Endothelial cell of umbilical vein (primary cell): ENCODE measurements around the gene CMIP. TPM values are rescaled to one million over a fixed set of nuclear protein-coding genes. Genes with fewer than 3 reads are reported as not detected.

Experiments used
- BruUV-seq: library from RNA; stranded (reverse); fragments of 400-500 nt; replicated peaks from 2 replicates; lab custom pipeline; 2021; lab: Mats Ljungman, UMichigan
- CTCF ChIA-PET: fragments of 300-600, 350-600 bp; sonication (Branson Sonifier 250); formaldehyde crosslinking; loops from one replicate; lab custom pipeline; 2021; ENCODE audit warnings: antibody characterized with exemption, inconsistent platforms; lab: Charles Lee
- POLR2A ChIA-PET: fragments of 300-600, 350-600 bp; sonication (Branson Sonifier 250); formaldehyde crosslinking; loops from one replicate; lab custom pipeline; 2021; ENCODE audit warnings: antibody characterized with exemption, inconsistent platforms; lab: Charles Lee
- DNase-seq: peaks from one replicate; pipeline ENCODE4 v3.0.0-alpha.2; 2011; ENCODE audit warnings: low read depth, low spot score
- FAIRE-seq: peaks from 2 replicates; lab custom pipeline; 2011; peaks lifted over from hg19 to GRCh38; lab: Jason Lieb, UNC
- H2AFZ ChIP-seq: 2 replicates; pipeline ENCODE4 v1.6.0; 2012; ENCODE audit warnings: low read depth, low read length, control low read depth, inconsistent platforms
- H3K27ac ChIP-seq: 2 replicates; pipeline ENCODE4 v1.5.1; 2011; ENCODE audit warnings: low read depth, mild to moderate bottlenecking, control low read depth, low read length, moderate library complexity; ENCODE audit not compliant: insufficient read depth
- H3K27me3 ChIP-seq, 2 experiments: 2 replicates each; pipeline versions ENCODE4 v1.6.0 to v1.6.1; 2011; ENCODE audit warnings: low read length in 2 of 2, mixed read lengths in 1 of 2; ENCODE audit not compliant: control insufficient read depth in 2 of 2, insufficient read depth in 2 of 2
- H3K36me3 ChIP-seq, 2 experiments: 2 replicates in 1 of 2; 3 replicates in 1 of 2; pipeline ENCODE4 v1.5.1; 2011; ENCODE audit warnings: low read length in 2 of 2, mild to moderate bottlenecking in 1 of 2, moderate library complexity in 1 of 2; ENCODE audit not compliant: control insufficient read depth in 2 of 2, insufficient read depth in 2 of 2; ENCODE audit errors: extremely low read depth in 1 of 2
- H3K4me1 ChIP-seq: 3 replicates; pipeline ENCODE4 v1.5.1; 2011; ENCODE audit warnings: mild to moderate bottlenecking, low read length; ENCODE audit not compliant: control insufficient read depth, insufficient read depth; ENCODE audit errors: extremely low read depth
- H3K4me2 ChIP-seq: 2 replicates; pipeline ENCODE4 v1.6.1; 2011; ENCODE audit warnings: low read length, control low read depth, mixed read lengths; ENCODE audit not compliant: insufficient read depth
- H3K4me3 ChIP-seq, 3 experiments: fragments of 200-600 bp in 1 of 3; sonication (generic), shearing (Covaris generic) in 1 of 3; replicated peaks in 1 of 3; 2 replicates each; pipeline ENCODE4 v1.5.1; 2011 to 2016; ENCODE audit warnings: control low read depth in 3 of 3, low read length in 3 of 3, mild to moderate bottlenecking in 2 of 3, inconsistent platforms in 1 of 3, low read depth in 1 of 3, moderate library complexity in 1 of 3; ENCODE audit not compliant: insufficient read depth in 1 of 3
- H3K79me2 ChIP-seq: 2 replicates; pipeline ENCODE4 v1.6.0; 2012; ENCODE audit warnings: low read length, inconsistent platforms; ENCODE audit not compliant: control insufficient read depth, insufficient read depth
- H3K9ac ChIP-seq: replicated peaks from 2 replicates; pipeline ENCODE3; 2011; ENCODE audit warnings: low read length, control low read depth; ENCODE audit not compliant: insufficient read depth; ENCODE audit errors: extremely low read depth
- H3K9me1 ChIP-seq: replicated peaks from 3 replicates; pipeline ENCODE4 v1.6.0; 2011; ENCODE audit warnings: mild to moderate bottlenecking, low read length; ENCODE audit not compliant: control insufficient read depth, insufficient read depth; ENCODE audit errors: extremely low read depth
- H3K9me3 ChIP-seq: replicated peaks from 2 replicates; pipeline ENCODE4 v1.5.1; 2012; ENCODE audit warnings: low read length, inconsistent platforms; ENCODE audit not compliant: control insufficient read depth, insufficient read depth
- H4K20me1 ChIP-seq: replicated peaks from 2 replicates; pipeline ENCODE3; 2011; ENCODE audit warnings: mild to moderate bottlenecking, low read length; ENCODE audit not compliant: control insufficient read depth, insufficient read depth; ENCODE audit errors: extremely low read depth
- CTCF ChIP-seq, 2 donors: IDR thresholded peaks; 1 replicate in 1 of 2; 2 replicates in 1 of 2; pipeline ENCODE4 v1.5.1; 2011; ENCODE audit warnings: low read length in 2 of 2, mild to moderate bottlenecking in 2 of 2, moderate library complexity in 2 of 2, control low read depth in 1 of 2, inconsistent platforms in 1 of 2, low read depth in 1 of 2; ENCODE audit not compliant: insufficient read depth in 1 of 2; ENCODE audit errors: extremely low read depth in 1 of 2
- EZH2 ChIP-seq: IDR thresholded peaks from 2 replicates; pipeline ENCODE4 v1.6.1; 2012; ENCODE audit warnings: borderline replicate concordance, low read depth, mild to moderate bottlenecking, moderate library complexity, low read length, inconsistent platforms; ENCODE audit not compliant: severe bottlenecking
- FOS ChIP-seq: IDR thresholded peaks from 2 replicates; pipeline ENCODE4 v1.6.1; 2011; ENCODE audit warnings: mild to moderate bottlenecking, low read length, moderate library complexity, borderline replicate concordance; ENCODE audit not compliant: insufficient read depth
- GATA2 ChIP-seq: IDR thresholded peaks from 2 replicates; pipeline ENCODE4 v1.7.0; 2011; ENCODE audit warnings: low read depth, mild to moderate bottlenecking, moderate library complexity, mixed read lengths, low read length; ENCODE audit not compliant: insufficient read length, insufficient read depth
- JUN ChIP-seq: IDR thresholded peaks from 2 replicates; pipeline ENCODE4 v1.6.1; 2011; ENCODE audit warnings: borderline replicate concordance, low read depth; ENCODE audit not compliant: insufficient read length, insufficient read depth
- POLR2AphosphoS5 ChIP-seq: IDR thresholded peaks from 2 replicates; pipeline ENCODE4 v1.6.1; 2012; ENCODE audit warnings: low read depth, mild to moderate bottlenecking, control low read depth, low read length, moderate library complexity; ENCODE audit not compliant: insufficient read depth
- dilution Hi-C: fragments of 300-500 bp; cut with MboI; formaldehyde crosslinking; loops from one replicate; pipeline ENCODE4 v1.15.0; 2019; ENCODE audit warnings: low sequenced_read_pairs; ENCODE audit not compliant: extremely low pct_ligation_motif_present
- intact Hi-C: fragments of 100-400 bp; cut with micrococcal nuclease; formaldehyde crosslinking; loops from one replicate; pipeline ENCODE4 v1.10.0; 2022
- polyA plus RNA-seq, 4 experiments: library from polyadenylated mRNA; depleted of rRNA in 3 of 4; stranded (reverse) in 3 of 4; unstranded in 1 of 4; fragments of >200 nt; gene quantifications; 2 replicates each; pipeline versions ENCODE4 v1.2.1 to v1.2.3, GENCODE V29; 2011 to 2012; ENCODE audit warnings: missing spikeins in 1 of 4
- total RNA-seq: library from RNA; stranded (reverse); gene quantifications from 2 replicates; pipeline ENCODE4 v1.2.3, GENCODE V29; 2021
- TF ChIP-seq, protein P1 (sequence below): IDR thresholded peaks from 2 replicates; pipeline ENCODE4 v1.6.1; 2011; ENCODE audit not compliant: insufficient read depth, insufficient read length

CMIP gene
- total and polyA plus RNA-seq, 2 donors (not counting 3 experiments of a cell fraction or from before 2014, with no cell fraction given): 29.0 to 101 TPM

DNA sequence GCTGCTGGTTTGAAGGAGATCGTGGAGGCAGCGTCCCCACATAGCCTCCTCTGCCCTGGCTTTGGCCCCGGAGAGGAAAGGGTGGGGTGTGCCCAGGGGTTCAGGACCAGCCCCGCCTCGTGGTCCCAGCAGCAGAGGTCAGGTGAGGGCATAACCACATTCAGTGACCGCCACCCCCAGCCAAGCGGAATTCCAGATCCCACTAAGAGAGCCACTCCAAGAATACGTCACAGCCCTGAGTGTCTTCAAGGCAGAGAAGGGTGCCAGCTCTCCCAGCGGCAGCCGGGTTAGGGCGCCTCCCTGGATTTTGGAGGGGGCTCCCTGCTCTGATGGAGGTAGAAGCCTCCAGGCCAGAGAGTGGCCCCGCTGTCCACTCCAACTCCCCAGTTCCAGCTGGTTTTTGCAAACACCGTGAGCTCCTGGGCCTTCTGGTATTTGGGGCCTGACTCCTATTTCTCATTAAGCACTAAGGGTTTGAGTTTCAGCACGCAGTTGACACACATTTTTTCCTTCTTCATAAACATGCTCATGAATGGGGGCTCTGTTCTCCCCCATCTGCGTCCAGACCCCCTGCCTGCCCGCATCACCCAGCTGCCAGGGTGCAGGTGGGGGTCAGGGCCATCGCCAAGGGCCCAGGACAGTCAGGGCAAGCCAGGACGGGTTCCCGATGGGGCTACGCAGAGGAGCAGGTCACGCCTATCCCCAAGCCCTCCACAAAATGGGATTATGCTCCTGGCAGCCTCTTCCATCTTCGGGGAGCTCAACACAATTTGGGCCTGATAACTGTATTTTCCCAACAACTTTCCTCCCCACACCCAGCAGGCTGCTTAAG, 236.1 kb downstream of the CMIP start:
- Histone ChIP-seq H3K9ac (no peak overlapping the region), H3K27ac (no peak overlapping the region), H2AFZ (no peak overlapping the region), H3K79me2 (no peaks in the 10 kb centered on the region), H3K4me1 (peaks cover 13% of the 10 kb centered on the region), H3K9me1 (no peaks in the 10 kb centered on the region), H3K9me3 (no peaks in the 10 kb centered on the region), H3K27me3 (no peaks in the 10 kb centered on the region), H4K20me1 (no peaks in the 10 kb centered on the region), H3K36me3 (peaks cover 0 to 34% of the 10 kb centered on the region in 2 experiments), H3K4me3 (no peak overlapping the region), H3K4me2 (no peak overlapping the region)
- ChIA-PET POLR2A (no interaction called here), CTCF (interaction anchor here (1.7 to 1.9 kb wide), 2 partner anchors 13 to 17 kb away, joined by 5 read pairs; no protein-coding TSS in a partner anchor)
- dilution Hi-C loops (no loop called here), intact Hi-C loops (no loop called here)
- TF ChIP-seq FOS (no peak), EZH2 (no peak), CTCF (IDR thresholded peaks at IDR 0.05; ENCODE audit: extremely low read depth in 1 of 2, insufficient read depth in 1 of 2, low read depth in 1 of 2, low read length in 2 of 2) (no peak), GATA2 (no peak), JUN (no peak), POLR2AphosphoS5 (no peak)
- TF ChIP-seq, protein P1, sequence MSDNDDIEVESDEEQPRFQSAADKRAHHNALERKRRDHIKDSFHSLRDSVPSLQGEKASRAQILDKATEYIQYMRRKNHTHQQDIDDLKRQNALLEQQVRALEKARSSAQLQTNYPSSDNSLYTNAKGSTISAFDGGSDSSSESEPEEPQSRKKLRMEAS: no peak
- DNase-seq (no peak), FAIRE-seq (no peak)
- BruUV-seq: no TSS peak
